Measurements from ENCODE around the gene DNAH14.
"Not testable (repeated sequence)": the region's sequence is repeated elsewhere in the genome, so short reads cannot be mapped to it uniquely, and the experiment has no call there.

Gene DNAH14

DNA sequence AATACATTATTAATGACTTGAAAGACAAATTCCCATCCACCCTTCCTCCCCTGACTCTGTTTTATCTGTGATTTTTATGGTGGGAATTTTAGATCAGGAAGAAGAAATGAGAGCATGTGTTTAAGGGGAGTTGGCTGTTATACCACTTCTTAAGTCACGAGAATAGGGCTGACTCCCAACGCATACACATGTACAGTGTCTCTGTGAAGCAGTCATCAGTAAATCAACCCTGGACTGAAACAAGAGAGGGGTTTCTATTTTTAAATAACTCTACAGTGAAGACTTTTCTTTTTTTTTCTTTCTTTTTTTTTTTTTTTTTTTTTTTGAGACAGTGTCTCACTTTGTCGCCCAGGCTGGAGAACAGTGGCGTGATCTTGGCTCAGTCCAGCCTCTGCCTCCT lies 392.3 kb downstream of the DNAH14 start:
- DNase-seq (ENCODE audit: low spot score) = no peak
- TF ChIP-seq, protein P1, sequence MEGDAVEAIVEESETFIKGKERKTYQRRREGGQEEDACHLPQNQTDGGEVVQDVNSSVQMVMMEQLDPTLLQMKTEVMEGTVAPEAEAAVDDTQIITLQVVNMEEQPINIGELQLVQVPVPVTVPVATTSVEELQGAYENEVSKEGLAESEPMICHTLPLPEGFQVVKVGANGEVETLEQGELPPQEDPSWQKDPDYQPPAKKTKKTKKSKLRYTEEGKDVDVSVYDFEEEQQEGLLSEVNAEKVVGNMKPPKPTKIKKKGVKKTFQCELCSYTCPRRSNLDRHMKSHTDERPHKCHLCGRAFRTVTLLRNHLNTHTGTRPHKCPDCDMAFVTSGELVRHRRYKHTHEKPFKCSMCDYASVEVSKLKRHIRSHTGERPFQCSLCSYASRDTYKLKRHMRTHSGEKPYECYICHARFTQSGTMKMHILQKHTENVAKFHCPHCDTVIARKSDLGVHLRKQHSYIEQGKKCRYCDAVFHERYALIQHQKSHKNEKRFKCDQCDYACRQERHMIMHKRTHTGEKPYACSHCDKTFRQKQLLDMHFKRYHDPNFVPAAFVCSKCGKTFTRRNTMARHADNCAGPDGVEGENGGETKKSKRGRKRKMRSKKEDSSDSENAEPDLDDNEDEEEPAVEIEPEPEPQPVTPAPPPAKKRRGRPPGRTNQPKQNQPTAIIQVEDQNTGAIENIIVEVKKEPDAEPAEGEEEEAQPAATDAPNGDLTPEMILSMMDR (IDR thresholded peaks at IDR 0.05; ENCODE audit: extremely low read depth, missing control alignments) = no peak

GRCh38 chr1:225329041-225329440 lies 399.6 kb downstream of the DNAH14 start:
- TF ChIP-seq, protein P1 (IDR thresholded peaks at IDR 0.05; ENCODE audit: extremely low read depth, missing control alignments) = no peak
- DNase-seq (ENCODE audit: low spot score) = no peak

DNA sequence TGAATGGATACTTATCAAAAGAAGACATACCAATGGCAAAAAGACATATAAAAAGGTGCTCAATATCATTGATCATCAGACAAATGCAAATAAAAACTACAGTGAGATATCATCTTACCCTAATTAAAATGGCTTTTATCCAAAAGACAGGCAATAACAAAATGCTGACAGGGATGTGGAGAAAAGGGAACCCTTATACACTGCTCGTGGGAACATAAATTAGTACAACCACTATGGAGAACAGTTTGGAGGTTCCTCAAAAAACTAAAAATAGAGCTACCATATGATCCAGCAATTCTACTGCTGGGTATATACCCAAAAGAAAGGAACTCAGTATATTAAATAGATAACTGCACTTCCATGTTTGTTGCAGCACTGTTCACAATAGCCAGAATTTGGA lies 400.5 kb downstream of the DNAH14 start:
- DNase-seq (ENCODE audit: low spot score) = not testable (repeated sequence)

DNA sequence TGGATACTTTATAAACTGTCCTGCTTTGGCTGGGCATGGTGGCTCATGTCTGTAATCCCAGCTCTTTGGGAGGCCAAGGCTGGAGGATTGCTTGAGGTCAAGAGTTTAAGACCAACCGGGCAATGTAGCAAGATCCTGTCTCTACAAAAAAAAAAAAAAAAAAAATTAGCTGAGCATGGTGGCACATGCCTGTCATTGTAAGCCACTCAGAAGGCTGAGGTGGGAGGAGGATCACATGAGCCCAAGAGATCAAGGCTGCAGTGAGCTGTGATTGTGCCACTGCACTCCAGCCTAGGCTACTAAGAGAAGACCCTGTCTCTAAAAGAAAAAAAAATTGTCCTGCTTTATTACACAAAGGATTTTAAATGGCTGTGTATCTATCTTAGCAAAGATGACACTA lies 403.2 kb downstream of the DNAH14 start:
- DNase-seq (ENCODE audit: low spot score) = no peak
- TF ChIP-seq, protein P1 (IDR thresholded peaks at IDR 0.05; ENCODE audit: extremely low read depth, missing control alignments) = no peak

- DNase-seq (ENCODE audit: low spot score) = not testable (repeated sequence)
These were observed 405.8 kb downstream of the DNAH14 start for GRCh38 chr1:225335098-225335778.

- TF ChIP-seq, protein P1 (IDR thresholded peaks at IDR 0.05; ENCODE audit: extremely low read depth, missing control alignments) = no peak
- DNase-seq (ENCODE audit: low spot score) = no peak
These were observed 409.1 kb downstream of the DNAH14 start for GRCh38 chr1:225338545-225338944.

DNA sequence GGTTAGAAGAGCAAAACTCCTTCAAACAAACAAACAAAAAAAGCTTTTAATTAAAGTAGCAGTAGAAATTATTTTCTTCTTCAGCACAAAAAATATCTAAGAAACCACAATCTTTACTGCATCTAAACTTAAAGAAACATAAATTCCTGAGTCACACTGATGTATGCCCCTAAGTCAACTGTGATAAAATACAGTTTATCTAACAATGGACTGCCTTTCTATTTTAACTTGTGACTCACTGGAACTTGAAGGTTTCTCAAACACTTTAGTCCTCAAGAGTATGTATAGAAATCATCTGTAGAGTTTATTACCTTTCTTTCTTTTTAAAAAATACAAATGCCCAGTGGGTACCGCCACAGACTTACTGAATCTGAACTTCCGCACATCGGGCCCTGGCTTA lies 412.2 kb downstream of the DNAH14 start:
- no peak for DNase-seq (ENCODE audit: low spot score)
- TF ChIP-seq, protein P1 (IDR thresholded peaks at IDR 0.05; ENCODE audit: extremely low read depth, missing control alignments) = no peak

- DNase-seq (ENCODE audit: low spot score) = no peak
- TF ChIP-seq, protein P1 (IDR thresholded peaks at IDR 0.05; ENCODE audit: extremely low read depth, missing control alignments) = no peak
These were observed 413.2 kb downstream of the DNAH14 start for GRCh38 chr1:225342695-225343094.

Measured in GM20000 (cell line).